ENCODE results near the gene GDNF. TPM values are rescaled to one million over a fixed set of nuclear protein-coding genes. Genes with fewer than 3 reads are reported as not detected.

Gene GDNF
- total RNA-seq, 1 donor from 2014 or later, result 0.60 TPM

DNA sequence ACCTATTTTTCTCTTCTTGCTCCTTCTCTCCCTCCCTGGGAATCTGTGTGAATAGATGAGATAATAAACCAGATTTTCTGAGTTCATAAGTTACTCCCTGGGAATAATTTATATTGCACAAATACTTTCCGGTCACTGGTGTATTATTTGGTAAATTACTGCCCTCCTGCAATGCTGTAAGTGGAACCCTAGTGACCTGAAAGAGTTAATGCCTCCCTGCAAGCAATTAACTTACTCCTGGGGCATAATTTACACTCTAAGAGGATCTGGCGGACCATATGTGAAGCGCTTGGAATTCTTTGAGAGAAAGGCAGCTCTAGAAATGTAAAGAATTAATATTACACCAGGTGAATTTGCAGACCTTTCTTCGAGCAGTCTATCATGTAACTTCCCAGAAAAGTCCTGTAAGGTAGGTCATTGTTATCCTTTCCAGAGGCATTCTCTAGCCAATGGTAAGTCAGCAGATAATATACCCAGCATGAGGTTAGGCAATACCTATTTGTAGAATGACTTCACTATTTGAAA lies 7.0 kb upstream of the GDNF start:
- no peak for DNase-seq (ENCODE audit: low read depth)

DNA sequence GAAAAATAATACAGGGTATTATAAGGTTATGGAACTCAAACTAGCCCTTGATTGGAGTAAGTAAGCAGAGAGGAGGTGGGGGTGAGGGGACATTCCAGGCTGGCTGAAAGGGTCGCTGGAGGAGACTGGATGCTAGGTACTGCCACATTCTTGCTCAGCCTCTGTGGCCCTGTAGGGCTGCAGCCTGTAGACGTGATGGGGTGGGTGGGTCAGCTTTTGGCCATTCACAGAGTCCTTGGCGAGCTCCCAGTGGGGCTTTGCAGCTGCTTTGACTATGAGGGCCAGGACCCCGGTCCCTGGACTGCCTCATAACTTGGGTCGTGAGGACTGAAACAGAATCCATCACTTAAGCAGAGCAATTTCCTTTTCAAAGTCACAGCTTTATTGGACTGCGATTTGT lies 4.2 kb upstream of the GDNF start:
- DNase-seq (ENCODE audit: low read depth), result no peak

DNA sequence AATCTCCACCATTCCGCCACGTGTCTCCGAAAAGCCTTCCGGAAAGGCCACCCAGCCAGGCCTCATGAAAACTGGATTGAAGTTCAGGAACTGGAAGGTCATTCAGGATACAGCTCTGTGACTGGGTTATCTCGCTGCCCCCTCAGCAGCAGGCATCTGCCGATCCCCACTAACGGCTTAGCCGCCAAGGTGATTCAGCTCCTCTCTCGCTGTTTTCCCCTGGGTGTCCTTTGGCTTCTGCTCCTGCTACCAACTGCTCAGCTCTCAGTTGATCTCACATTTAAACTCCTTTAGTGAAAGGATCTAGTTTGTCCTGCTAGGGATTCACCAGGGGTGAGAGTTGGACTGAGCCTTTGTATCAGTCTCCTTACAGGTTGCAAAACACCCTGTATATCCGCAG lies 2.2 kb upstream of the GDNF start:
- DNase-seq (ENCODE audit: low read depth), result no peak

DNA sequence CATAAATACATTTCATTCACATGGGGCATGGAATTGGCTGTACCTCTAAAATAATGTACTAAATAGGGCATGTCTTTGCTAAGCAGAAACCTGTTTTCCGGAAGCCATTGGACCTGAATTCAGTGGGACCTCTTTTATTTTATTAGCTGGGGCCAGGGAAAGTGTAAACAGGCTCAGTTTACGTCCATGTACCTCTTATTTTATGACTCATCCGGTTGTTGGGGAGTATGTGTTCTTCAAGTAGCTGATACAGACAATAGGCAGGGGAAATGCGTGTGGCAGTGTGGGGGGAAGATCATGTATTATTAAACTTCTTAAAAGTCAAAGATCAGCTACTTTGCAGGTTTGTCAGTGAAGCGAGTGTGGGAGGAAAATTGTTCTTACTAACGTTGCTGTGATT lies 1.4 kb upstream of the GDNF start:
- peak; percentile 13 for DNase-seq (ENCODE audit: low read depth)

DNA sequence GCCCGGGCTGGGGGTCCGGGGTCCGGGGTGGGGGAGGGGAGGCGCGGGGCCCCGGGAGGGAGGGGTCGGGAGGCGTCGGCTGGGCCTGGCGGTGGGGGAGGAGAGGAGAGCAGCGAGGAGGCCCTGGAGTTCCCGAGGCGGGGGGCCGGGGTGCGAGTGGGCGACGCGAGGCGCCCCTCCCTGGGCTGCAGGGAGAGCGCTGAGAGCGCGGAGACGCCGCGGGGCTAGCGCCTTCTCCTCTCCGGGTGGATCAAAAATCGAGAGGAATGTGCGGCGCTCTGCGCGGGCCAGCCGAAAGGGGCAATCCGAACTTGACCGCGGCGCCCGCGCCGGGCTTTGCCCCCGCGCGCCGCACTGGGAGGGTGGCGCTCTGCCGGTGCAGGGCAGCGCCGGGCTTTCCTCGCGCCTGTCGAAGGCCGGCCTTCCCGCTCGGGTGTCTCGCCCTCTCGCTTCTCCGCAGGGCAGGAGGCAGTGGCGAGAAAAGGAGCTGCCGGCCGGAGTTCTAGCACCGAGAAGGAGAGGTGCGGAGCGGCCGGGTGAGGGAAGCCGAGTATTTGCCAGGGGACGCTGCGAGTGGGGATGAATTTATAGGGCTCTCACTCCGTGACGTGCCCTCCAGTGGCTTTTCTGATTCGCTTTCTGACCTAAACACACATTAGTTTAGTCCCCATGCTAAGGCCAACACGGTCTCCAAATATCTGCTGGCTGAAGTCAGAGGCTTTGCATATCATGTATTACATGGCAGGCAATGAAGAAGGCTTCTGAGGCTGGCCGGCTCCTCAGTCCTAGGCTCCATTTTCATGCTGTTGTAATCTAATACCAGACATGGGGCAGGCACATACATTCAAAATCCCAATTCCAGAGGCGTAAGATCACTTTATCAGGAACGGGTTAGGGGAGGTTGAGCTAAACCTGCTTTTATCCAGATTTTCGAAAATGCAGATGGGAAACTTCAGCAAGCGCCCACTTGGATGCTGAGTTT lies 503 bp upstream of the GDNF start:
- no peak for DNase-seq (ENCODE audit: low read depth)

DNA sequence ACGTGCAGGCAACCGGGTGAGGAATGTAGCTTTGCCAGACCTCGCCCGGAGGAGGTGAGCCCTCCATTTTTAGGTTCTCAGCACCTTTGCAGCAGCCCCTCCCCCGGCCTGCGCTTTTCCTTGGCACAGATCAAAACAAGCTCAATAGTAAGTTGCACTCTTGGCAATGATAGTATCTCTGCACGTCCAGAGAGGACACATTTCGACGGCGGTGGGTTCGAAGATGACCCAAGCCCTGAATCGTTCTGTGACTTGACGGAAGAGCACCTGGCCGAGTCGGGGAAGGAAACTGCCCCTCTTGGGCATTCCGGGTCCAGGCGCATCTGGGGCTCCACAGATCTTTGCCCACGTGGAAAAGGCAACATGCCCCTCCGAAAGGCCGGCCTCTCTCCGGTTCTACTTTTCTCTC lies 904 bp downstream of the GDNF start:
- no peak for DNase-seq (ENCODE audit: low read depth)

DNA sequence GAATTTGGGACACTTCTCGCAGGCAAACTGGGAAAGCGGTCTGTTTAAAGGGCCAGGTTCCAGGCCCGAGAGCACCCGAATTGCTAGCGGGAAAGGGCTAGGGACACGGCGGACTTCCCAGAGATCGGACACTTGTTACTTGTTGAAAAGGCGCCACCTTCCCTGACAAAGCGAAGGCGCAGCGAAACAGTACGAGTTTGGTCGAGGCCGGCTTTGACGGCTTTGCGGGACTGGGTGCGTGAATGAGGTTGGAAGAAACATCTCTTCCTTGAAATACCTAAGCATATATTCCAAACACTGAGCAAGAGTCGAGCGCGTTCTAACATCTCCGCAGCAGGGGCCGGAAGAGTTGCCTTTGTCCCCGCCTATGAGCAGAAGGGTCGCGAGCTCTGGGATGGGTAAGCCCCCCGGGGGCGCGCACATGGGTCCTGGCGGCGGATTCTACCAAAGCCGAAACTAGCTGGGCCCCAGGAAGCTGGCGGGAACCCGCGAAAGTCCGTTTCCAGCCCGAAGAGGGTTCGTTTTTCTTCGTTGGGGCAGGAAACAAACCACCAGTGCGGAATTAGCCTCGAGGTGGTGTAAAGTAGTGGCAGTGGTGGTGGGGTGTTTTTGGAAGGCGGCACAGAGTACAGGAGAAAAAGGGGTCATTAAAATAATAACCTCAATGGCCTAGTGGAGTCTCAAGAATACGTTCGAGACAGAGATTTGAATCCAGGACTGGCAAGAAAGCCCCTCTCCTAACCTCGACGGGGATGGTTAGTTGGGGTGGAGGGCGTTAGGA lies 1.5 kb downstream of the GDNF start:
- DNase-seq (ENCODE audit: low read depth), result no peak

DNA sequence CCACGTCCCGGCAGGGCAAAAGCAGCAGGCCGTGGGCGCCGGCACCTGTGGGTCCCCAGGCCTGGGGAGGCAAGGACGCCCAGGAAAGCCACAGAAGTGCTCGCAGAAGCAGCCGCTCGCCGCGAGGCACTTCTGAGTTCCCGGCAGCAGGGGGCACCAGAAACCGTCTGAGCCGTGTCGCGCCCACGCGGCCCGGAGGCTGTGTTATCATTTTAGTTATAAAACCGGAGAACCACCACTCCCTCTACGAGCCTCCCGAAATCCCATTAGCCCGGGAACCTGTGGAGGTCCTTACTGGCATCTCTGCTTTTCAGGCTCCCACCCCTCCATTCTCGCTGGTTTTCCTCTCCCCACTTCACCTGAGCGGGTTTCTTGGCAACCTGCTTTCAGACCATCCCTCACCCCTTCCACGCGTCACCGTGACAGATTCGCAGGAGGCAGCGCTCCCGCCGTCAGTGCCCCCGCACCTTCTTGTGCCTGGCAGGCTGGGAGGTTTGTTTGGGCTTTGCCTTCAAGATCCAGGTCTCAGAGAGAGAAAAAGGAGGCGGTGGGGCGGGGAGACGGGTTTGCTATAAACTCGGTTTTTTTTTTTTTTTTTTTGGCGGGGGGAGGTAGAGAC lies 2.3 kb downstream of the GDNF start:
- peak; percentile 18 for DNase-seq (ENCODE audit: low read depth)

DNA sequence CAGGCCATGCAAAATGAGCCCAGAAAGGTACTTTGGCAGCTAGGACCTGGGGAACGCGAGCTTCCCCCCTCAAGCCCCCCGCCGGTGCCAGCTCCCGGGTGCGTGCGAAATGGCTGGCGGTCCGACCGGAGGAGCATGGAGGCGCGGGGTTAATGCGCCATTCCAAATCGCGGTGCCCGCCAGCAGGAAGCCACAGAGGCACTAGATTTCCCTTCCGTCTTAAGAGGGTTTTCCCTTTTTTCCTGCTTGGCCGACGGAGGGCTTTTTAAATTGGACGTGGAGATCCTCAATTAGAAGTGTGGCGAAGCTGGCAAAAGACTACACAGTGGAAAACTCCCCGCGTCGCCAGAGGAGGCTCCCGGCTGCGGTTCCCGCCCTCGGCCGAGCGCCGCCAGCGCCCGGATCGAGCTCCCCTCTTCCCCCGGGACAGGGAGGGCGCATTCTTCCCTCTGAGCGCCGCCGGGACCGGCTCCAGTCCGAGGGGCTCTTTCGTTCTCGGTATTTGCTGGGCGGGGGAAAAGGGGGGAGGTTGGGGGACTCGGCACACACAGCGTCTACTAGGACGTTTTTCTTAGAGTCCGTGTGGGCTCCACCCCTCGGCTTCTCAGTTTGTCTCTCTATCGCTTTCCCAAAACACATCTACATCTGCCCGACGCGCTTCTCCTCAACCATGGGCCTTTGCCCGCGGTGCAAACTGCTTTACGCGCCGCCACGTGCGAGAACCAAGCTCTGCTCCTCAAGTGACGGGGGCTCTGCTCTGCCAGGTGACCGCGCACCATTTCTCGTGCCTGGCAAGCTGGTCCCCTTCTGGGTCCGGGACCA lies 3.0 kb downstream of the GDNF start:
- no peak for DNase-seq (ENCODE audit: low read depth)

DNA sequence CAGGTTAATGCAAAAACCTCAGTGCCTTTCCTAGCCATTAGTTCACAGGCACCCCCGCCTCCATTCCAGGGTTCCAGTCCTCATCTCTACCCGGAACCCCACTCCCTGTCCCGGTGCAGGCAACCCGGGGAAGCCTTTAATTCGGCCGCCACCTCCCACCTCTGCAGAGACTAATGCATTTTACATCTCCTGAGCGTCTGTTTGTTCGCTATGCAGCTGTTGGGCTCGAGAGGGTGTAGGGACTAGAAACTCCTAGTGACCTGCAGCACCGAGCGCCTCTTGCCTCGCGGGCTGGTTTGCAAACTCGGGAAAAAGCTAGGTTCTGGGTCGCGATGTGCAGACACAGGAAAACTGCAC lies 3.6 kb downstream of the GDNF start:
- no peak for DNase-seq (ENCODE audit: low read depth)

DNA sequence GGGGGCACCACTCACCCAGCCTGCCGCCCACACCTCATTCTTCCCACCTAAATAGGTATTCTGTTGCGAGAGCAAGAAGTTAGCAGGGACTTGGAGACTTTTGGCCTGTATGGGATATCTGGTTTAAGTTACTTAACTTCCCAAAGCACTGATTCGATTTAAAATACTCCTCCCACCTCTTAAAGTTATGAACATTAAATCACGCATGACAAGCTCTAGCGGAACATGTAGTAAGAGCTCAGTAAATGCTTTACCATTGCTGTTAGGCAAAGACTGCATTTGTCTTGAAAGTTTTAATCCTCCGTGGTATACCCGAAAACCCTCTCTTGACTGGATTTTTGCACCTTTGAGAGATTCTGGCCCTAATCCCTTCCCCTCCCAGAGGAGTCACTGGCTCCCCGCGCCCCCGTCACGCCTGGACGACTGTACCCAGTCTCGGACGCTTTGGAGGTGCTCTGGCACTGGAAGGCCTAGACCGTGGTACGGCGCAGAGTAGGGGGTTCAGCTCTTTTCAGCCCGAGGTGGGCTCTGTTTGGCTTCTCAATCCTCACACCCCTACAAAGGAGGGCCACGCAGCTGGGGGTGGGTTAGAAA lies 4.4 kb downstream of the GDNF start:
- DNase-seq (ENCODE audit: low read depth), result no peak

DNA sequence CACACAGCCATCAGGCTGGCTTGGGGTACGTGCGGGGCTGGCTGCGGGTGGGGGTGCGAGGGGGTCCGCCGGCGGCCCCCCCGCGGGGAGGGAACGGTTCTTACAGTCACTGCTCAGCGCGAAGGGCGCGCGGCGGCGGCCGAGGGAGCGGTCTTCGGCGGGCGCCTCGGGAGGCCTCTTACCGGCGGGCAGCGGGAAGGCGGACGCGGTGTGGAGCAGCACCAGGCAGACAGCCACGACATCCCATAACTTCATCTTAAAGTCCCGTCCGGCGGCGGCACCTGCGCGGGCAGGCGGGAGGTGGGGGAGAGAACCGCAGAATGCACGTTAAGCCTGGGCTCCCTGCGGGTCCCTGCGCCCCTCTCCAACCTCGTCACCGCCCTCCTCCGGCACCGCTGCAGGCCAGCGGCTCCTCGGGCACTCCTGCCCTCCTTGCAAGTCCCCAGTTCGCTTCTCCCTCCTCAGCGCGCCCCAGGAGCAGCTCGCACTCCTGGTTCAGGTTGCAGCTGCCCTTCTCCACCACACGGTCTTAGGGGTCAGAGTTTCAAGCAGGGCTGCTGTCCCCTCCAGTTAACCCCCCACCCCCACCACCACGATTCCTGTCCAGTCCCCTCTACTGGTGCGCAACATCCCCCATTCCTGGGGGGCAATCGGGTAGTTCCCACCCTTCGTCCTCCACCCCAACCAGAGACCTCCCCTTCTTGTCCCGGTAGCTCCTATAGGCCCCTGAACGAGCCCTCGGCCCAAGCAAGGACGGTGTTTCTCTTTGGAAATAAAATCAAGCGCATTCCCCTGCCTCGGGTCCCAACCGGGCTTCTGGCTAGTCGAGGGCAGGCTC lies 5.1 kb downstream of the GDNF start:
- DNase-seq (ENCODE audit: low read depth), result no peak

DNA sequence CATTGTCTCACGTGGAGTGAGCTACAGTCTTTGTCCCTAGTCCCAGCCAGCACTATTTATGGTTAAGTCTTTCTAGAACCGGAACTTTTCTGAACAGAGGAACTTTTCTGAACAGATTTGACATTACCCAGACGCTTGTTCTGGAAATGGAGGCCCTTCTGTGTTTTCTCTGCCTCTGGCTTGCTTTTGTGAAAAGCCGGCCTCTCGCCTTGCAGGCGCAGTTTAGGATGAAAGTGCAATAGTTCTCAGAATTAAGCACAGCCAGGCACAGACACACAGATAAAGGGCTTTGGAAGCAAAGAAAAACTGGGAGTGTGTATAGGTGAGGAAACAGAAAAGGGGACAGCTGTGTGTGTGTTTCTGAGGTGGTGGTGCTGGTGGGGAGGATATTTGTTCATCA lies 5.9 kb downstream of the GDNF start:
- no peak for DNase-seq (ENCODE audit: low read depth)

DNA sequence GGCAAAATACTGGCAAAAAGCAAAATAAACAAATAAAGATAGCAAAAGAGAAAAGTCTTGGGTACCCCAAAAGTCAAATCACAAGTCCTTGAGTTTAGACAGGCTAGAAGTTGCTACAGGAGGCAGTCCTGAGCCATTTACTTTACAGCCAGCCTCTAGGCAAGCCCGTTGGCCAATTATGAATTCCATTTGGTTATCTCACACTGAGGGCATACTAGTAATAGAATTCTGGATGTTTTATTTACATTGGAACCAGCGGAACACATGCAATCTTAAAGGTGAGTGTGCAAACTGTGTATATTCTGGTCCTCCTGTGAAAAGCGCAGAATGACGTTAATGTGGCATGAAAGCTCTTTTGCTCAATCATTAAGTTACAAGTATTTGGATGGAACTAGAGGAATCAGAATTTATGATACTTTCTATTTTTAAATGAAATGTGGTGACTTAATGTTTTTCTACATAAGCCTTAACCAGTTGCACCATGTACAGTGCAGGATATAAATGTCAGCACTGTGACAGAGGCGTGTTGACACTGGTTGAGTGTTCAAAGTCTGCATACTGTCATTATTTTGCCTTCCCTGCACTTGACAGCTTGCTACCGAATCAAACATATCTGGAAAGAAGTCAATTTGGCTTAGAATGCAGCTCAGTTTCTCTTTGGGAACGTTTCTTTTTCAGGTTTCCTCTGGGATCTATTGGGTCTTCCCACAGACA lies 7.9 kb downstream of the GDNF start:
- no peak for DNase-seq (ENCODE audit: low read depth)

DNA sequence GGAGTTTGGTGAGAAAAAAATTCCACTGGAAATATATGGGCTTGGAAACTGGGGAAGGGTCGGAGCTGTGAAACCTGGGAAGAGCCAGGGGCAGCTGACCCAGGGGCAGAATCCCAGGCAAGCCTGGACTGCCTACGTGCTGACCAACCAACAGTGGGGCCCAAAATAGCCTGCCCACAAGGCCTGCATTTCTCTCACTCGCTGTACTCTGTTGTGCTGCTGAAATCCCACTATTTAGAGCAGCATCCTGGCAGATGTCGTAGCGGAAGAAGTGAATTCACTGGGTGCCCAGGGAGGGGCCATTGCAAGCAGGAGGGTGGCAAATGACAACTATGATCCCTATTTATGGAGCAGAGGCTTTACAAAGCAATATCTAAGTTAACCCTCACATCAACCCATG lies 9.5 kb downstream of the GDNF start:
- no peak for DNase-seq (ENCODE audit: low read depth)

DNA sequence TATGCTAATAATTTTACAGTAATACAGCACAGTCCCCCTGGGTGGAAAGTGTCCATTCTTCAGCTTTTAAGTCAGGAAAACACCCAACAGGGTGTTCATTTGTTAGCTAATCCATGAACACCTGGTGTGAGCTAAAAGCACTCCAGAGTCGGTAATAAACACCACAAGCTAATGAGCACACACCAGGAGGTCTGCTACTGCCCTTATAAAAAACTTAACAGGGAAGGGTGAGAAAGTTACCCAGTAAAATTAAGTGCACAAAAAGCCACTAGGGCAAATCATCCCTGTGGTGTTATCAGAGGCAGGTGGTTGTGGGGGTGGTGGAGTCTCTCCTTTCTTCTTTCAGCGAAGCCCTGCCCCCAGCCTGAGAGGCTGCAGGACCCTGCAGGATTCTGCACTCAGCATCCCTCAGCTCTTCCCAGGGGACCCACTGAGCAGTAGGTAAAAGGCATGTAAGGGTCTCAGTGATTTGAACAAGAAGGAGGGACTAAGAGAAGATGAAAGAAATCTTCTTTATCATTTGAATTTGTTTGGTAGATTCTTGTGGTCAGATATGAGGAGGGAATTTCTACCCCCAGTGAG lies 14.4 kb downstream of the GDNF start:
- no peak for DNase-seq (ENCODE audit: low read depth)

DNA sequence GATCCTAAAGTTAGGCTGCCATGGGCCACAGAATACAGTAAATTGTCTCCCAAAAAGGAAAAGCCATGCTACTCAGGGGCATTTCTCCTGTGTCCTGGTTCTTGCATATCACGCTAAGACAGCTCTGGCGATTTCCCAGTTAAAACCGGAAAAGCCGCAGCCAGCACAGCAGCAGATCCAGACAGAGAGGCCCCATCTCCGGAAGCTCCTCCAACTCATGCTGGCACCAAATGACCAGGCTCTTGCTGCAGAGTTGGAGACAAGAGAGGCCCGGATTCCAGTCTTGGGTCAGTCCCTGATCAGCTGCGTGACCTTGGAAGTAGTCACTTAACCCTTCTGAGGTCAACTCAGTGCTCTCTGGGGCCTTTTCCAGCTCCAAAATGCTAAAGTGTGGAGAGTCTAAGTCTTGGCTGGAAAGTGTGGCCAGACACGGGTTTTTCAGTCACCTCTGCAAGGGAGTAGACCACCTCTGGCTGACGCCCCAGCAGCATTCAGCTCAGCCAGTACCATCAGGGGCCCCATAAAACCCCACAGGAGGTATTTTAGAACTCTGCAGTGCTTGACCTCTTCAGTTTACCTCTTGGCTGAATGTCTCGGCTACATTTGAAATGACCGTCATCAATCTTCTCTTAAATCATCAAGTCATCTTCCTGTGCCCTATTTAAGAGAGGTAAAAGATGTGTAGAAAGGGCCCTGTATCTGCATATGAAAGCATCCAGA lies 16.2 kb downstream of the GDNF start:
- no peak for DNase-seq (ENCODE audit: low read depth)

DNA sequence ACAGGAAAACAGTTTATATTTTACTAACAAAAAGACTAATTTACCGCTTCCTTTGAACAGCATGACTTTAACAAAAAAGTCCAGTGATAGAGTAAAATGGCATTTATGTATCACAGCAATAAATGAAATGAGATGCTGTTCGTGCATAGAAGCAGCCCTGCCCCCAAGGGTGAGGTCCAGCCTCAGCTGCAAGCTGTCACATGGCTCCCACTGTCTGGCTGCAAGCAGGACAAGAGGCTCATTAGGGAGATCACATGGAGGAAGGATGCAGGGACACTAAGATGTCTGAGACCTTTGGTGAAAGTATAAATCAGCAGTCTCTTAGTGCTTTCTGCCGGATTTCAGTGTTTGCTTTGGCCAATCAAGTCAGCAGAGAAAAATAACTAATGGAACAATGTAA lies 23.0 kb downstream of the GDNF start:
- DNase-seq (ENCODE audit: low read depth), result no peak

All from renal cortical epithelial cell (primary cell).